ENCODE data around the gene B3GALT5.

Gene B3GALT5

DNA sequence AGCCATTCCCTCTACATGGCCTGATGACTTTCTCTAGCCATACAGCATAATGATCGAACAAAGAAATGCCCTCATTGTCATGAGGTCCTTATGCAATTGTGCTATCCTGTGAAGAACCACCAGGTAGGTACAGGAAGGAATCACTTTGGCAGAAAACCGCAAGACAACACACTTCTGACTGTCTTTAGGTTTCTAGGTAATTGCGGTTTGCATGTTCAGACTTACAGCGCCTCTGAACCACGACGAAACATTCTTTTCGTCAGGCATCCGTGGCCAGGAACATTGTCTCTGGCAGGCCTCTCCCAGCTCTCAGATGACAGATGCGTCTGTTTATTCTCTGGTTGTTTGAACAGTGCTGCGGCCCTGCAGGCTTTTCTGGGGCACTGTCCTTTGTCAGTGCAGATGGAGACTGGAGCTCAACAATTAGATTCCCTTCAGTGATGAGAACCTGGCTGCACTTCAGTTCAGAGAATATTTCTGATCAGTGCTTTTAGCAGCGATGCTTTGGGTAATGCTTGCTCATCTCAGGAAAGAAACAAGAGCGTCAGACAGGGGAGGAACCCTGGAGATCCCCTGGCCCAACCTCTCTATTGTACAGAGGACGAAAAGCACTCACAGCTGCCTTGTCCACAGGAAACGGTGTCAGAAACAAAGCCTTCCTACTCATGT is 63.4 kb downstream of the B3GALT5 start:
- TF ChIP-seq POLR2AphosphoS5 (IDR thresholded peaks at IDR 0.05; ENCODE audit: low read depth, low read length): no peak
- TF ChIP-seq FOXP2 (optimal IDR thresholded peaks at IDR 0.05; ENCODE audit: borderline replicate concordance, extremely low read depth, extremely low read length, insufficient read depth): no peak
- TF ChIP-seq TAF1 (IDR thresholded peaks at IDR 0.05; ENCODE audit: borderline replicate concordance, insufficient read depth, low read length): no peak
- TF ChIP-seq, protein P1, sequence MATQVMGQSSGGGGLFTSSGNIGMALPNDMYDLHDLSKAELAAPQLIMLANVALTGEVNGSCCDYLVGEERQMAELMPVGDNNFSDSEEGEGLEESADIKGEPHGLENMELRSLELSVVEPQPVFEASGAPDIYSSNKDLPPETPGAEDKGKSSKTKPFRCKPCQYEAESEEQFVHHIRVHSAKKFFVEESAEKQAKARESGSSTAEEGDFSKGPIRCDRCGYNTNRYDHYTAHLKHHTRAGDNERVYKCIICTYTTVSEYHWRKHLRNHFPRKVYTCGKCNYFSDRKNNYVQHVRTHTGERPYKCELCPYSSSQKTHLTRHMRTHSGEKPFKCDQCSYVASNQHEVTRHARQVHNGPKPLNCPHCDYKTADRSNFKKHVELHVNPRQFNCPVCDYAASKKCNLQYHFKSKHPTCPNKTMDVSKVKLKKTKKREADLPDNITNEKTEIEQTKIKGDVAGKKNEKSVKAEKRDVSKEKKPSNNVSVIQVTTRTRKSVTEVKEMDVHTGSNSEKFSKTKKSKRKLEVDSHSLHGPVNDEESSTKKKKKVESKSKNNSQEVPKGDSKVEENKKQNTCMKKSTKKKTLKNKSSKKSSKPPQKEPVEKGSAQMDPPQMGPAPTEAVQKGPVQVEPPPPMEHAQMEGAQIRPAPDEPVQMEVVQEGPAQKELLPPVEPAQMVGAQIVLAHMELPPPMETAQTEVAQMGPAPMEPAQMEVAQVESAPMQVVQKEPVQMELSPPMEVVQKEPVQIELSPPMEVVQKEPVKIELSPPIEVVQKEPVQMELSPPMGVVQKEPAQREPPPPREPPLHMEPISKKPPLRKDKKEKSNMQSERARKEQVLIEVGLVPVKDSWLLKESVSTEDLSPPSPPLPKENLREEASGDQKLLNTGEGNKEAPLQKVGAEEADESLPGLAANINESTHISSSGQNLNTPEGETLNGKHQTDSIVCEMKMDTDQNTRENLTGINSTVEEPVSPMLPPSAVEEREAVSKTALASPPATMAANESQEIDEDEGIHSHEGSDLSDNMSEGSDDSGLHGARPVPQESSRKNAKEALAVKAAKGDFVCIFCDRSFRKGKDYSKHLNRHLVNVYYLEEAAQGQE (IDR thresholded peaks at IDR 0.05; ENCODE audit: insufficient read depth in 1 of 2, low read depth in 2 of 2, low read length in 2 of 2): no peak
- TF ChIP-seq SIN3A (IDR thresholded peaks at IDR 0.05; ENCODE audit: borderline replicate concordance, insufficient read depth, low read length): no peak

DNA sequence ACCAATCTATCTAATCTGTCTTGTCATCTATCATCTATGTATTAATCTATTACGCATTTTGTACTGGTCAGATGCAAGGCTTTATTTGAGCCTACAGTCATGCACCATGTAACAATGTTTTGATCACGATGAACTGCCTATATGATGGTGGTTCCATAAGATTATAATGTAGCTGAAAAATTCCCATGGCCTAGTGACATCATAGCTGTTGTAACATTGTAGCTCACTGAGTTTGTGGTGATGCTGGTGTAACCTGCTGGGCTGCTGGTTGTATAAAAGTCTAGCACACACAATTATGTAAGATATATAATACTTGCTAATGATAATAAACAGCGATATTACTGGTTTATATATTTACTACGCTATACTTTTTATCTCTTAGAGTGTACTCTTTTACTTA is 67.5 kb downstream of the B3GALT5 start:
- TF ChIP-seq SIN3A (IDR thresholded peaks at IDR 0.05; ENCODE audit: borderline replicate concordance, insufficient read depth, low read length) (no peak), TAF1 (IDR thresholded peaks at IDR 0.05; ENCODE audit: borderline replicate concordance, insufficient read depth, low read length) (no peak), FOXP2 (optimal IDR thresholded peaks at IDR 0.05; ENCODE audit: borderline replicate concordance, extremely low read depth, extremely low read length, insufficient read depth) (no peak), POLR2AphosphoS5 (IDR thresholded peaks at IDR 0.05; ENCODE audit: low read depth, low read length) (no peak)
- TF ChIP-seq, protein P1 (IDR thresholded peaks at IDR 0.05; ENCODE audit: insufficient read depth in 1 of 2, low read depth in 2 of 2, low read length in 2 of 2): no peak

GRCh38 chr21:39681257-39681656 is 68.5 kb downstream of the B3GALT5 start:
- TF ChIP-seq POLR2AphosphoS5 (IDR thresholded peaks at IDR 0.05; ENCODE audit: low read depth, low read length) (no peak), TAF1 (IDR thresholded peaks at IDR 0.05; ENCODE audit: borderline replicate concordance, insufficient read depth, low read length) (no peak), FOXP2 (optimal IDR thresholded peaks at IDR 0.05; ENCODE audit: borderline replicate concordance, extremely low read depth, extremely low read length, insufficient read depth) (no peak), SIN3A (IDR thresholded peaks at IDR 0.05; ENCODE audit: borderline replicate concordance, insufficient read depth, low read length) (no peak)
- TF ChIP-seq, protein P1 (IDR thresholded peaks at IDR 0.05; ENCODE audit: insufficient read depth in 1 of 2, low read depth in 2 of 2, low read length in 2 of 2): no peak

- TF ChIP-seq, protein P1 (IDR thresholded peaks at IDR 0.05; ENCODE audit: insufficient read depth in 1 of 2, low read depth in 2 of 2, low read length in 2 of 2): no peak
- TF ChIP-seq POLR2AphosphoS5 (IDR thresholded peaks at IDR 0.05; ENCODE audit: low read depth, low read length): no peak
These were observed 69.1 kb downstream of the B3GALT5 start for GRCh38 chr21:39681845-39682244.

DNA sequence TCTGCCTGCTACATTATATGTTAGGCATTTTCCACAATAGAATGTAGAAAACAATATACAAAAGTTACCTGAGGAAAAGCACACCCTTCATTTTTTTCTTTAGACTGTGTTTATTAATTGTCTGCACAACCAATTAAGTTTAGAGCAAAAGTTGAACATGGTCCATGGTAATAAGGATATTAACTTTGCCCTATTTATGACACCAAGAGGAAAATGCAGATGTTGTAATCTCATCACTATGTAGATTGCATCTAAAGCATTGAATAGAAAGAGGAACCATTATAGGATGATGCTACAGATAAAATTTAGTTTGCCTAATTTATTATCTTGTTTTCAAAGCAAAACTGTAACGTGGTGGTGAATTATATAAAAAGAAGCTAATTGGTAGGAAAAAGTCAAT is 72.5 kb downstream of the B3GALT5 start:
- TF ChIP-seq TAF1 (IDR thresholded peaks at IDR 0.05; ENCODE audit: borderline replicate concordance, insufficient read depth, low read length): no peak
- TF ChIP-seq, protein P1 (IDR thresholded peaks at IDR 0.05; ENCODE audit: insufficient read depth in 1 of 2, low read depth in 2 of 2, low read length in 2 of 2): no peak
- TF ChIP-seq SIN3A (IDR thresholded peaks at IDR 0.05; ENCODE audit: borderline replicate concordance, insufficient read depth, low read length): no peak
- no peak for TF ChIP-seq FOXP2 (optimal IDR thresholded peaks at IDR 0.05; ENCODE audit: borderline replicate concordance, extremely low read depth, extremely low read length, insufficient read depth)
- TF ChIP-seq POLR2AphosphoS5 (IDR thresholded peaks at IDR 0.05; ENCODE audit: low read depth, low read length): no peak
